Stimulated activated CD4-positive, alpha-beta T cell treated with anti-CD3 and anti-CD28 coated beads, Interleukin-1b, Interleukin-23, amount 100 ng/mL, for 4 hours (primary cell): Measurements from ENCODE around the gene GORAB.

Experiments used
- DNase-seq, 2 donors: peaks; one replicate each; pipeline ENCODE4 v3.0.0-alpha.2; 2020; ENCODE audit warnings: low read depth in 2 of 2

The GORAB gene

GRCh38 chr1:170537798-170538503, 6.0 kb downstream of the GORAB start:
- DNase-seq: no peak

GRCh38 chr1:170538687-170539086, 6.7 kb downstream of the GORAB start:
- DNase-seq: no peak

- DNase-seq: no peak
Observed at GRCh38 chr1:170539154-170539553, 7.2 kb downstream of the GORAB start.

GRCh38 chr1:170544624-170545023, 12.7 kb downstream of the GORAB start:
- no peak for DNase-seq

GRCh38 chr1:170545476-170545875, 13.5 kb downstream of the GORAB start:
- no peak for DNase-seq

GRCh38 chr1:170547255-170547654, 15.3 kb downstream of the GORAB start:
- DNase-seq: no peak

GRCh38 chr1:170548497-170548896, 16.5 kb downstream of the GORAB start:
- DNase-seq: no peak

GRCh38 chr1:170555370-170555769, 23.4 kb downstream of the GORAB start:
- DNase-seq: no peak

- DNase-seq: no peak
Observed at GRCh38 chr1:170556917-170557316, 25.0 kb downstream of the GORAB start.

- no peak for DNase-seq
Observed at GRCh38 chr1:170558731-170559130, 26.8 kb downstream of the GORAB start.

GRCh38 chr1:170559166-170559565, 27.2 kb downstream of the GORAB start:
- DNase-seq: no peak

GRCh38 chr1:170560681-170561285, 28.8 kb downstream of the GORAB start:
- DNase-seq: no peak

GRCh38 chr1:170562646-170563338, 30.8 kb downstream of the GORAB start:
- no peak for DNase-seq

- no peak for DNase-seq
Observed at GRCh38 chr1:170567214-170567613, 35.2 kb downstream of the GORAB start.

- no peak for DNase-seq
Observed at GRCh38 chr1:170568197-170568596, 36.2 kb downstream of the GORAB start.

- DNase-seq: no peak
Observed at GRCh38 chr1:170576980-170577379, 45.0 kb downstream of the GORAB start.

GRCh38 chr1:170578359-170578758, 46.4 kb downstream of the GORAB start:
- no peak for DNase-seq

- no peak for DNase-seq
Observed at GRCh38 chr1:170580636-170581440, 48.9 kb downstream of the GORAB start.

- no peak for DNase-seq
Observed at GRCh38 chr1:170583186-170583585, 51.2 kb downstream of the GORAB start.

GRCh38 chr1:170586321-170587252, 54.6 kb downstream of the GORAB start:
- no peak for DNase-seq

GRCh38 chr1:170587253-170587593, 55.3 kb downstream of the GORAB start:
- no peak for DNase-seq
